Neural cell (in vitro differentiated cells): ENCODE results near the gene ANP32E. TPM values are rescaled to one million over a fixed set of nuclear protein-coding genes. Genes with fewer than 3 reads are reported as not detected.

Experiments
- H2AFZ ChIP-seq: fragments of 200-600, 300-800 bp; sonication (generic), shearing (Covaris generic); 2 replicates; pipeline ENCODE4 v1.6.0; 2014; ENCODE audit warnings: low read depth, mild to moderate bottlenecking, antibody characterized with exemption, low read length, moderate library complexity
- H3F3A ChIP-seq: fragments of 200-600 bp; shearing (Covaris generic); 2 replicates; pipeline ENCODE4 v1.6.1; 2016; ENCODE audit warnings: mild to moderate bottlenecking, moderate library complexity, mixed read lengths, antibody characterized with exemption, low read length; ENCODE audit not compliant: insufficient read depth, poor library complexity, severe bottlenecking
- H3K27ac ChIP-seq: fragments of 200-600, 300-800 bp; sonication (generic), shearing (Covaris generic); 2 replicates; pipeline ENCODE4 v1.5.1; 2014; ENCODE audit warnings: mild to moderate bottlenecking, low read length, moderate library complexity
- H3K27me3 ChIP-seq: fragments of 300-800, 200-600 bp; sonication (generic), shearing (Covaris generic); 2 replicates; pipeline ENCODE4 v1.6.0; 2014; ENCODE audit warnings: mild to moderate bottlenecking, low read depth, low read length, moderate library complexity; ENCODE audit not compliant: insufficient read depth
- H3K36me3 ChIP-seq: fragments of 300-800, 200-600 bp; sonication (generic), shearing (Covaris generic); 2 replicates; pipeline ENCODE4 v1.5.1; 2014; ENCODE audit warnings: mild to moderate bottlenecking, antibody characterized with exemption, low read length, moderate library complexity; ENCODE audit not compliant: insufficient read depth
- H3K4me2 ChIP-seq: fragments of 300-800, 200-600 bp; sonication (generic), shearing (Covaris generic); 2 replicates; pipeline ENCODE4 v1.6.0; 2014; ENCODE audit warnings: mild to moderate bottlenecking, low read length
- H3K4me3 ChIP-seq: fragments of 300-800, 200-600 bp; sonication (generic), shearing (Covaris generic); 2 replicates; pipeline ENCODE4 v1.5.1; 2014; ENCODE audit warnings: mild to moderate bottlenecking, low read length, moderate library complexity
- H3K79me2 ChIP-seq: fragments of 200-600 bp; shearing (Covaris generic); replicated peaks from 2 replicates; pipeline ENCODE4 v1.6.0; 2014; ENCODE audit warnings: mild to moderate bottlenecking, low read length, moderate library complexity; ENCODE audit not compliant: insufficient read depth
- H3K9ac ChIP-seq: fragments of 300-800, 200-600 bp; sonication (generic), shearing (Covaris generic); 2 replicates; pipeline ENCODE4 v1.6.1; 2016; ENCODE audit warnings: mild to moderate bottlenecking, low read length, mixed read lengths
- H3K9me2 ChIP-seq: fragments of 200-600 bp; shearing (Covaris generic); 2 replicates; pipeline ENCODE4 v1.6.1; 2016; ENCODE audit warnings: mild to moderate bottlenecking, low read length, mixed read lengths; ENCODE audit not compliant: insufficient read depth
- H3K9me3 ChIP-seq: fragments of 200-600, 300-800 bp; sonication (generic), shearing (Covaris generic); 2 replicates; pipeline ENCODE4 v1.6.1; 2016; ENCODE audit warnings: mild to moderate bottlenecking, mixed run types, low read length, moderate library complexity, mixed read lengths
- H4K20me1 ChIP-seq: fragments of 200-600 bp; shearing (Covaris generic); 2 replicates; pipeline ENCODE4 v1.6.1; 2016; ENCODE audit warnings: mild to moderate bottlenecking, mixed run types; ENCODE audit not compliant: insufficient read depth
- CTCF ChIP-seq: fragments of 450-650 bp; IDR thresholded peaks from 2 replicates; pipeline ENCODE4 v1.5.1; 2014; ENCODE audit warnings: antibody characterized with exemption, mild to moderate bottlenecking, moderate library complexity; ENCODE audit not compliant: poor library complexity, severe bottlenecking
- EP300 ChIP-seq: fragments of 450-650 bp; conservative IDR thresholded peaks from 2 replicates; pipeline ENCODE4 v1.6.1; 2014; ENCODE audit warnings: antibody characterized with exemption, mild to moderate bottlenecking, moderate library complexity; ENCODE audit not compliant: poor library complexity, severe bottlenecking
- EZH2 ChIP-seq: fragments of 200-600, 300-800 bp; shearing (Covaris generic), sonication (generic); IDR thresholded peaks from 2 replicates; pipeline ENCODE4 v1.6.1; 2014; ENCODE audit warnings: antibody characterized with exemption, low read length, borderline replicate concordance, mild to moderate bottlenecking; ENCODE audit not compliant: insufficient read depth, poor library complexity, severe bottlenecking
- MXI1 ChIP-seq: fragments of 450-650 bp; conservative IDR thresholded peaks from 2 replicates; pipeline ENCODE4 v1.6.1; 2014; ENCODE audit warnings: antibody characterized with exemption, mild to moderate bottlenecking; ENCODE audit not compliant: poor library complexity, severe bottlenecking
- POLR2AphosphoS5 ChIP-seq: IDR thresholded peaks from 2 replicates; pipeline ENCODE4 v1.6.1; 2012
- RAD21 ChIP-seq: fragments of 450-650 bp; conservative IDR thresholded peaks from 2 replicates; pipeline ENCODE4 v1.6.1; 2014; ENCODE audit warnings: antibody characterized with exemption, mild to moderate bottlenecking, moderate library complexity
- REST ChIP-seq: IDR thresholded peaks from 2 replicates; pipeline ENCODE4 v1.6.1; 2012; ENCODE audit warnings: borderline replicate concordance
- SMC3 ChIP-seq: fragments of 450-650 bp; conservative IDR thresholded peaks from 2 replicates; pipeline ENCODE4 v1.6.1; 2014; ENCODE audit warnings: antibody characterized with exemption, mild to moderate bottlenecking, moderate library complexity; ENCODE audit not compliant: poor library complexity
- TAF1 ChIP-seq: IDR thresholded peaks from 2 replicates; pipeline ENCODE4 v1.6.1; 2012; ENCODE audit warnings: low read depth
- polyA plus RNA-seq: library from polyadenylated mRNA; depleted of rRNA; stranded (reverse); fragments of >200 nt; gene quantifications from 2 replicates; pipeline ENCODE4 v1.2.3, GENCODE V29; 2014

ANP32E gene
- polyA plus RNA-seq, 1 donor from 2014 or later = 17.9 TPM

- H3K9me2 ChIP-seq = no peaks in the 10 kb centered on the region
- no peaks in the 10 kb centered on the region for H4K20me1 ChIP-seq
- no peak for TF ChIP-seq MXI1
- TF ChIP-seq EZH2 = no peak
- no peak for TF ChIP-seq POLR2AphosphoS5
- TF ChIP-seq EP300 = no peak
- TF ChIP-seq CTCF = no peak
- no peak for TF ChIP-seq RAD21
- TF ChIP-seq SMC3 = no peak
- TF ChIP-seq REST = no peak
- no peak for TF ChIP-seq TAF1
- no peaks in the 10 kb centered on the region for H3F3A ChIP-seq
- no peaks in the 10 kb centered on the region for H3K9me3 ChIP-seq
- H3K79me2 ChIP-seq = no peaks in the 10 kb centered on the region
- H3K27me3 ChIP-seq = no peaks in the 10 kb centered on the region
- no peaks in the 10 kb centered on the region for H3K36me3 ChIP-seq
- H3K4me3 ChIP-seq = no peak overlapping the region
- no peak overlapping the region for H3K9ac ChIP-seq
- H3K27ac ChIP-seq = no peak overlapping the region
- no peak overlapping the region for H2AFZ ChIP-seq
- no peak overlapping the region for H3K4me2 ChIP-seq
Measured at GRCh38 chr1:150182247-150182646, 53.7 kb downstream of the ANP32E start.

- H3K4me3 ChIP-seq = no peak overlapping the region
- no peak overlapping the region for H3K9ac ChIP-seq
- TF ChIP-seq EZH2 = no peak
- H3K27ac ChIP-seq = no peak overlapping the region
- no peaks in the 10 kb centered on the region for H3K79me2 ChIP-seq
- H3F3A ChIP-seq = no peaks in the 10 kb centered on the region
- H3K4me2 ChIP-seq = no peak overlapping the region
- no peaks in the 10 kb centered on the region for H3K9me2 ChIP-seq
- no peaks in the 10 kb centered on the region for H3K9me3 ChIP-seq
- no peaks in the 10 kb centered on the region for H4K20me1 ChIP-seq
- no peak overlapping the region for H2AFZ ChIP-seq
- no peaks in the 10 kb centered on the region for H3K36me3 ChIP-seq
- no peaks in the 10 kb centered on the region for H3K27me3 ChIP-seq
Measured at GRCh38 chr1:150180474-150180873, 55.4 kb downstream of the ANP32E start.

GRCh38 chr1:150179867-150180266, 56.0 kb downstream of the ANP32E start:
- TF ChIP-seq REST (no peak), CTCF (no peak), EP300 (no peak), SMC3 (no peak), EZH2 (no peak), RAD21 (no peak), POLR2AphosphoS5 (no peak), MXI1 (no peak), TAF1 (no peak)
- Histone ChIP-seq H3K27me3 (no peaks in the 10 kb centered on the region), H3K27ac (no peak overlapping the region), H3K9ac (no peak overlapping the region), H3K4me3 (no peak overlapping the region), H3K4me2 (no peak overlapping the region), H4K20me1 (no peaks in the 10 kb centered on the region), H2AFZ (no peak overlapping the region), H3K79me2 (no peaks in the 10 kb centered on the region), H3K9me2 (no peaks in the 10 kb centered on the region), H3K36me3 (no peaks in the 10 kb centered on the region), H3F3A (no peaks in the 10 kb centered on the region), H3K9me3 (no peaks in the 10 kb centered on the region)
